Measurements from ENCODE around the gene SLC16A9.

- TF ChIP-seq TAF1 (IDR thresholded peaks at IDR 0.05; ENCODE audit: borderline replicate concordance, low read depth, low read length) (no peak), POLR2A (IDR thresholded peaks at IDR 0.05; ENCODE audit: low read depth, low read length) (no peak), POLR2AphosphoS5 (IDR thresholded peaks at IDR 0.05; ENCODE audit: low read depth, low read length) (no peak)
These were observed 30.8 kb downstream of the SLC16A9 start for GRCh38 chr10:59678884-59679301.

Data from GM12892 (cell line).